SK-N-MC (cell line): ENCODE measurements around the gene LCE3A.

Source experiments
- EZH2 ChIP-seq: fragments of 200-600 bp; sonication (generic); IDR thresholded peaks from one replicate; pipeline ENCODE4 v1.6.1; 2017; ENCODE audit warnings: antibody characterized with exemption
- FOXP2 ChIP-seq: optimal IDR thresholded peaks from 2 replicates; pipeline ENCODE3; 2011; ENCODE audit warnings: mild to moderate bottlenecking, moderate library complexity; ENCODE audit not compliant: insufficient read depth; ENCODE audit errors: extremely low read length, control extremely low read depth
- POLR2AphosphoS5 ChIP-seq: IDR thresholded peaks from 2 replicates; pipeline ENCODE4 v1.6.1; 2012; ENCODE audit warnings: mild to moderate bottlenecking, low read depth, low read length, borderline replicate concordance

GRCh38 chr1:152667648-152668047 is 44.7 kb upstream of the LCE3A start:
- TF ChIP-seq EZH2 (no peak), POLR2AphosphoS5 (no peak), FOXP2 (no peak)
